Activated T-cell treated with anti-CD3 and anti-CD28 coated beads, Interleukin-2, amount 50 U/mL, for 24 hours (primary cell): ENCODE measurements around the gene GOLT1B.

Source experiments
- DNase-seq: peaks from one replicate; pipeline ENCODE4 v3.0.0-alpha.2; 2020
- H3K27ac Mint-ChIP-seq: 2 replicates; pipeline ENCODE4 v1.8.0; 2020; ENCODE audit warnings: mild to moderate bottlenecking, mixed read lengths
- H3K27me3 Mint-ChIP-seq: 2 replicates; pipeline ENCODE4 v1.8.0; 2020; ENCODE audit warnings: mixed read lengths
- H3K36me3 Mint-ChIP-seq: 2 replicates; pipeline ENCODE4 v1.8.0; 2020; ENCODE audit warnings: low read depth, mixed read lengths
- H3K4me1 Mint-ChIP-seq: 2 replicates; pipeline ENCODE4 v1.8.0; 2020; ENCODE audit warnings: low read depth, mixed read lengths
- H3K4me3 Mint-ChIP-seq: 2 replicates; pipeline ENCODE4 v1.8.0; 2020; ENCODE audit warnings: mild to moderate bottlenecking, moderate library complexity, mixed read lengths
- H3K9me3 Mint-ChIP-seq: 2 replicates; pipeline ENCODE4 v1.8.0; 2020; ENCODE audit warnings: mixed read lengths

GOLT1B gene

DNA sequence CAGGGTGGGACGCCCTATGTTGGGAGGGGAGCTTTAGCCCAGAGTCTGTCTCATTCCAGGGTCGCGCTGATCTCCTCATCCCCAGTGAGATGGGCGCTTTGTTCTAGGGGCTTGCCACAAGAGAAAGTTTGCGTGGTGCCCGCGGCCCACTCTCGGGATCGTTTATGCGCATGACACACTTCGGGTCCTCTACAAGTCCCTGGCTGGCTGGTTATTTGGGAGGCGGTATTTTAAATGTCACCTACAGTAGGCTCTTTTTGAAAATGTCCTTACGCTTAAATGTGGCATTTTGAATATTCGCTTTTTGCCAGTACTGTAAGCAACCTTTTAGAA is 541 bp downstream of the GOLT1B start:
- H3K27ac Mint-ChIP-seq = no peak overlapping the region
- peaks cover 58% of the 10 kb centered on the region for H3K4me1 Mint-ChIP-seq
- H3K27me3 Mint-ChIP-seq = no peaks in the 10 kb centered on the region
- no peak overlapping the region for H3K4me3 Mint-ChIP-seq
- no peak for DNase-seq
- H3K36me3 Mint-ChIP-seq = peaks cover 51% of the 10 kb centered on the region
- no peaks in the 10 kb centered on the region for H3K9me3 Mint-ChIP-seq

DNA sequence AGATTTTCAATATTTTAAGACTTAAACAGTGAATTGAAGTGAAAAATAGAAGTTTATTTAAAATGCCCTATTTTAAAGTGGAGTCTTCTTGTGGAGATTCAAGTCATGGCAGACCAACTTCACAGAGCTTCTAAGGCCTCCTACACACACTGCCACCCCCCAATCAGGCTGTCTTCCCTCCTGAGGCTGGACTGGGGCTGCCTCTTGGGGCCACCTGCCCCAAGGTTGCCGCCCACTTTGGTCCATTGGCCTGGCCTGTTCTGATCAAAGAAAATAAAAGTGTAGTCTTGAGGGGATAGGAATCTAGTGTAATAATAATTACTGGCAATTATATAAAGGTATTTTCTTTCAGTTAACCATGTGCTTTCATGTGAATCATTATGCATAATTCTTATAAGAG is 1.3 kb downstream of the GOLT1B start:
- Mint-ChIP-seq H3K4me3 (no peak overlapping the region), H3K9me3 (no peaks in the 10 kb centered on the region), H3K4me1 (peaks cover 54% of the 10 kb centered on the region), H3K36me3 (peaks cover 50% of the 10 kb centered on the region), H3K27me3 (no peaks in the 10 kb centered on the region), H3K27ac (no peak overlapping the region)
- DNase-seq = no peak

DNA sequence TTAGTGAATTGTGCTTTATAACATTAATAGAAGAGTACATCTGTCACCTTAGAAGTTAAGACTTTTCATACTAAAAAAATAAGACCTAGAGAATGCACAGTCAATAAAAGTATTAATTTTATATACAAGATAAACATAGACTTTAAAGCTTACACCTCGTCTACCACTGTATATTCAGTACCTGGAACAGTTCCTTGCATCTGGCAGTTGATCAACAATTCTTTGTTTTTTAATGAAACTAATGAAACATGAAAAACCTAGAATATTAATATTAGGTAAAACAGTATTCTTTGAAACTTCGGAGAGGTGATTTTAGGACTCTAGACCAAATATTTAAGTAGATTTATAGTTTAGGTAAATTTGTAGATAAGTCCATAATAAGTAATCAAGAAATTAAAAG is 4.3 kb downstream of the GOLT1B start:
- Mint-ChIP-seq H3K9me3 (no peaks in the 10 kb centered on the region), H3K27me3 (no peaks in the 10 kb centered on the region), H3K27ac (peak overlapping the region; percentile 20), H3K4me1 (peaks cover 58% of the 10 kb centered on the region), H3K4me3 (no peak overlapping the region), H3K36me3 (peaks cover 58% of the 10 kb centered on the region)
- no peak for DNase-seq

GRCh38 chr12:21507849-21508248 is 6.3 kb downstream of the GOLT1B start:
- Mint-ChIP-seq H3K27ac (no peak overlapping the region), H3K4me1 (peaks cover 56% of the 10 kb centered on the region), H3K36me3 (peaks cover 76% of the 10 kb centered on the region), H3K27me3 (no peaks in the 10 kb centered on the region), H3K9me3 (no peaks in the 10 kb centered on the region), H3K4me3 (no peak overlapping the region)
- no peak for DNase-seq

GRCh38 chr12:21509768-21510167 is 8.2 kb downstream of the GOLT1B start:
- DNase-seq = no peak
- H3K9me3 Mint-ChIP-seq = no peaks in the 10 kb centered on the region
- peak overlapping the region; percentile 83 for H3K27ac Mint-ChIP-seq
- no peaks in the 10 kb centered on the region for H3K27me3 Mint-ChIP-seq
- peak overlapping the region; percentile 13 for H3K4me3 Mint-ChIP-seq
- peaks cover 37% of the 10 kb centered on the region for H3K4me1 Mint-ChIP-seq
- H3K36me3 Mint-ChIP-seq = peaks cover 80% of the 10 kb centered on the region

DNA sequence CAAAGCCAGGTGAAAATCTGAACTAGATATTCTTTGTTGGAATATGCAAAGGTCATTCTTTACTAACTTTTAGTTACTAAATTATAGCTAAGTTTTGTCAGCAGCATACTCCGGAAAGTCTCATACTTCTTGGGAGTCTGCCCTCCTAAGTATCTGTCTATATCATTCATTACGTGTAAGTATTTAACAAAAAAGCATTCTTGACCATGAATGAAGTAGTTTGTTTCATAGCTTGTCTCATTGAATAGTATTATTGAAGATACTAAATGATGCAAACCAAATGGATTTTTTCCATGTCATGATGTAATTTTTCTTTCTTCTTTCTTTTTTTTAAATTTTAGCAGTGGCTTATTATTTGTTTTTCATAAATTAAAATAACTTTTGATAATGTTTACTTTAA is 14.7 kb downstream of the GOLT1B start:
- Mint-ChIP-seq H3K4me3 (no peak overlapping the region), H3K9me3 (no peaks in the 10 kb centered on the region), H3K36me3 (peaks cover 79% of the 10 kb centered on the region), H3K4me1 (no peaks in the 10 kb centered on the region), H3K27me3 (no peaks in the 10 kb centered on the region), H3K27ac (no peak overlapping the region)
- no peak for DNase-seq

DNA sequence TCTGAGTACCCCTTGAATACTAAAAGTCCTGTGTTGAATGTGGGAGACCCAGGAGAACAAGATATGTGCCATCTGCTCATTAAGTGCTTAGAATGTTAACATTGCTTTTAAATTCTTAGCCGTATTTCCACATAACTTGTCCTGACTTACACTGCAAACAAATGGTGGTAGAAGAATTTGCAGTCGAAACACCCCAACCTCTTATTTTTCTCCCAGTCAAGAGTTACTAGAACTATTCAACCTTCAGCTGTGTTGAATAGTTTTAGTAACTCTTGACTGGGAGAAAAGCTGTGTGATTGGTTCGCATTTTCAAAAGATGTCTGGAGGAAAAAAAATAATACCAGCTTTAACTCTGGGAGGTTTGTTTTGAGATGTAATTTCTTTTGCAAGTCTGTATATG is 16.9 kb downstream of the GOLT1B start:
- Mint-ChIP-seq H3K36me3 (peaks cover 58% of the 10 kb centered on the region), H3K9me3 (no peaks in the 10 kb centered on the region), H3K4me1 (no peaks in the 10 kb centered on the region), H3K27ac (no peak overlapping the region), H3K4me3 (no peak overlapping the region), H3K27me3 (no peaks in the 10 kb centered on the region)
- DNase-seq = no peak

DNA sequence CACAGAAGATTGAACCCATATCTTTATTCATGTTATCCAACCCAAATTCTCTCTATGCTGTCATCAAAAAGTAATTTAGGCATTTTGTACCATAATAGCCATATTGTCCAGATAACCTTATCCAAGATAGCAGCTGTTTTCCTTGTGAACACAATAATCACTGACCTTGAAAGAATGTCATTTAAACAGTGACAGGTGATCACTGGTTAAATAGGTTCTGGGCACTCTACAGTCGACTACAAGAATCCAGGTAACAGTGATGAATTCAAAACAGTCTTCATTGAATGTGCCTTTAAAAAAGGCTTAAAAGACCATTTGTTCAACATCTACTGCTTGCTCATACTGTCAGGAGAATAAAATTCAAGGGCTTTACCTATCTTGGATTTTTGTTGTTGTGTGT is 20.0 kb downstream of the GOLT1B start:
- Mint-ChIP-seq H3K27ac (no peak overlapping the region), H3K4me1 (no peaks in the 10 kb centered on the region), H3K9me3 (peaks cover 6% of the 10 kb centered on the region), H3K4me3 (no peak overlapping the region), H3K27me3 (peaks cover 3% of the 10 kb centered on the region), H3K36me3 (peaks cover 27% of the 10 kb centered on the region)
- no peak for DNase-seq

DNA sequence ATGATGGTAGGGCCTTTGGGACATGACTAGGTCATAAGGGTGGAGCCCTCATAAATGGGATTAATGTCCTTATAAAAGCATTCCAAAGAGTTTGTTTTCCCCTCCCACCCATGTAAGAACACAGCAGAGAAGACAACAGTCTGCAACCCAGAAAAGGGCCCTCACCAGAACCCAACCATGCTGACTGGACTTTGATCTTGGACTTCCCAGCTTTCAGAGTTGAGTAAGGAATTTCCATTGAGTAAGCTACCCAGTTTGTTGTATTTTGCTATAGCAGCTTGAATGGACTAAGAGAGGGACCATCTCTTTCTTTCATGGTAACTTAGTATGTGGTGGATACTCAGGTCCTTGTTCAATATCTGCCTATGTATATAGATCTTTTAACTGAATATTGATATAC is 21.6 kb downstream of the GOLT1B start:
- DNase-seq = no peak
- Mint-ChIP-seq H3K36me3 (peaks cover 13% of the 10 kb centered on the region), H3K9me3 (peaks cover 6% of the 10 kb centered on the region), H3K27me3 (peaks cover 7% of the 10 kb centered on the region), H3K27ac (no peak overlapping the region), H3K4me1 (peaks cover 5% of the 10 kb centered on the region), H3K4me3 (no peak overlapping the region)

DNA sequence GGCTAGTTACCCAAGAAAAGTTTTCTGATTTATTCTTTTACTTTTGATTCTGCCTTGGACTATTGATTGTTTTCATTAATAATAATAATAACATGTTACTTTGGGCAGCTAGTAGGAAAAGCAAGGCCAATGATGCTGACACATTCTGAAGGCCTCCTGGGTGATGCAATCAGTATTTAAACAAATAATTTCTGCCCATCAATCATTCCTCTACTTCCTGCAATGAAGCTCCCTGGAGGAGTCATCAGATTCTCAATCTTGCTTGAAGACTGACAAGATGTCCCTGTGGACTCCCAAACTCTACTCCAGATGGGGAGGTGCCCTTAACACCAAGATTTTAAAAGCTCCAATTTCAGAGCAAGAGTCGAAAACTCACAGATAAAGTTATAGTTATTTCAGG is 24.5 kb downstream of the GOLT1B start, which contains the start of gene SPX:
Gene SPX, plus strand, starts transcription at position 244 of the 400 bp plus-strand sequence. CDS start 177 bp downstream, outside the sequence.
- Mint-ChIP-seq H3K27me3 (peaks cover 29% of the 10 kb centered on the region), H3K4me3 (peak within 1 kb of the TSS; percentile 64), H3K4me1 (peaks cover 10% of the 10 kb centered on the region), H3K36me3 (no peaks in the 10 kb centered on the region), H3K27ac (no peak within 1 kb of the TSS), H3K9me3 (peaks cover 6% of the 10 kb centered on the region)
- DNase-seq = no peak

- Mint-ChIP-seq H3K4me3 (peak overlapping the region; percentile 64), H3K9me3 (peaks cover 6% of the 10 kb centered on the region), H3K27ac (no peak overlapping the region), H3K27me3 (peaks cover 36% of the 10 kb centered on the region), H3K4me1 (peaks cover 10% of the 10 kb centered on the region), H3K36me3 (no peaks in the 10 kb centered on the region)
- DNase-seq = no peak
These were observed 25.2 kb downstream of the GOLT1B start for GRCh38 chr12:21526721-21527345.

GRCh38 chr12:21527451-21528180 is 26.0 kb downstream of the GOLT1B start:
- Mint-ChIP-seq H3K4me1 (peaks cover 10% of the 10 kb centered on the region), H3K36me3 (no peaks in the 10 kb centered on the region), H3K9me3 (peaks cover 6% of the 10 kb centered on the region), H3K27ac (no peak overlapping the region), H3K27me3 (peaks cover 37% of the 10 kb centered on the region), H3K4me3 (peak overlapping the region; percentile 78)
- peak; percentile 77 for DNase-seq

DNA sequence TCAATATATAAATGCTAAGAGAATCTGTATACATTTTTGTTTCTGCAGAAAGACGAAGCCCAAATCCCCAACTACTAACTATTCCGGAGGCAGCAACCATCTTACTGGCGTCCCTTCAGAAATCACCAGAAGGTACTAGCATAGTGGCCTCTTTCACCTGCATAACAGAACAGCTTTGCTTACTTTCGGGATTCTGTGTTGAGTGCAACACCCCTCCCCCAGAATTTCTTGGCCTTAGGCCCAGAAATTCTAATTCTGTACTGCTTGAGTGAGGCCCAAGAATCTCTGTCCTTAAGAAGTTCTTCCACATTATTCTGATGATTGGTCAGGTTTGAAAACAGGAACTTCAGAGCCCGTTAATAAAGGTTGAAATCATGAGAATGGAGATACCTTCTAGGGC is 27.4 kb downstream of the GOLT1B start:
- Mint-ChIP-seq H3K4me1 (peaks cover 10% of the 10 kb centered on the region), H3K27ac (no peak overlapping the region), H3K27me3 (peaks cover 37% of the 10 kb centered on the region), H3K4me3 (no peak overlapping the region), H3K9me3 (peaks cover 6% of the 10 kb centered on the region), H3K36me3 (no peaks in the 10 kb centered on the region)
- DNase-seq = no peak

DNA sequence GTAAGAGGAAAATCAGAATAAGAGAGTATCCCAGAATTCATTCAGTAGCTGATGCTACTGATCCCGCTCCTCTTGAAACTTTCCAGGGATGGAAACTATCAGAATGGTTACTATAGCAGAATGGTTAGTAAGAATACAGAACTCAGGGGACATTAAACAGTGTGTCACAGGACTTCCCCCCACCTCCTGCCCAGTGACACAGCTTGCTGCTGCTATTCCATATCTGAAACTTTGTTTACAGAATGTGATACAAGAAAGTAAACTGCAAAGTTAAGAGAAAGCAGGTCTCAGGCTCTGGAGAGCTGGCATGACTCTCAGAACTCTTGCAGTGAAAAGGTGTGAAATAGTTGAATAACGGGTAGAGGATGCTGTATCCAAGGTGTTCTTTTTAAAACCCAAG is 27.9 kb downstream of the GOLT1B start:
- Mint-ChIP-seq H3K4me3 (no peak overlapping the region), H3K27me3 (peaks cover 37% of the 10 kb centered on the region), H3K36me3 (no peaks in the 10 kb centered on the region)

GRCh38 chr12:21538061-21538653 is 36.6 kb downstream of the GOLT1B start:
- no peak for DNase-seq
- H3K9me3 Mint-ChIP-seq = no peaks in the 10 kb centered on the region
- peaks cover 6% of the 10 kb centered on the region for H3K27me3 Mint-ChIP-seq
- H3K27ac Mint-ChIP-seq = no peak overlapping the region
- peaks cover 14% of the 10 kb centered on the region for H3K4me1 Mint-ChIP-seq
- no peaks in the 10 kb centered on the region for H3K36me3 Mint-ChIP-seq
- H3K4me3 Mint-ChIP-seq = no peak overlapping the region

More for the DNA sequence above, 27.9 kb downstream of the GOLT1B start:
- Mint-ChIP-seq H3K9me3 (peaks cover 2% of the 10 kb centered on the region), H3K4me1 (peaks cover 10% of the 10 kb centered on the region), H3K27ac (no peak overlapping the region)
- DNase-seq = no peak
